H1 (cell line): ENCODE results near the gene FMNL2. TPM values are rescaled to one million over a fixed set of nuclear protein-coding genes. Genes with fewer than 3 reads are reported as not detected.

Experiments
- CBX5 ChIP-seq: fragments of 300-800, 300-1000 bp; sonication (generic); IDR thresholded peaks from 2 replicates; pipeline ENCODE4 v1.7.1; 2016; ENCODE audit warnings: antibody characterized with exemption, low read length, low read depth
- CTCF ChIP-seq, 3 experiments: IDR thresholded peaks; 1 replicate in 2 of 3; 2 replicates in 1 of 3; pipeline versions ENCODE4 v1.5.1 to v1.6.1; 2011; ENCODE audit warnings: low read length in 3 of 3, mild to moderate bottlenecking in 3 of 3, inconsistent platforms in 2 of 3, low read depth in 1 of 3, moderate library complexity in 1 of 3; ENCODE audit not compliant: insufficient read depth in 1 of 3; ENCODE audit errors: control extremely low read depth in 1 of 3
- EZH2 ChIP-seq: fragments of 200-600 bp; sonication (generic); IDR thresholded peaks from 2 replicates; pipeline ENCODE4 v1.7.1; 2012; ENCODE audit warnings: low read depth, mild to moderate bottlenecking, moderate library complexity, low read length, inconsistent platforms; ENCODE audit not compliant: severe bottlenecking
- GTF2F1 ChIP-seq: IDR thresholded peaks from 2 replicates; pipeline ENCODE4 v1.6.1; 2012; ENCODE audit warnings: low read depth, low read length, improper control_type of control experiment, borderline replicate concordance
- MAFK ChIP-seq: IDR thresholded peaks from 2 replicates; pipeline ENCODE4 v1.6.1; 2012; ENCODE audit warnings: low read depth, mild to moderate bottlenecking, improper control_type of control experiment, low read length
- NRF1 ChIP-seq: IDR thresholded peaks from 2 replicates; pipeline ENCODE4 v1.6.1; 2011; ENCODE audit warnings: mild to moderate bottlenecking, low read depth, low read length, improper control_type of control experiment
- PHF8 ChIP-seq: fragments of 200-600 bp; sonication (generic); conservative IDR thresholded peaks from 2 replicates; pipeline ENCODE4 v1.7.1; 2012; ENCODE audit warnings: low read depth, mild to moderate bottlenecking, inconsistent platforms, low read length, moderate library complexity
- polyA plus RNA-seq, 7 experiments: library from polyadenylated mRNA; depleted of rRNA in 3 of 7; stranded (reverse) in 5 of 7; unstranded in 2 of 7; fragments of >200 nt in 5 of 7; fragments of 200-250 nt in 2 of 7; gene quantifications; 1 replicate in 5 of 7; 2 replicates in 1 of 7; 4 replicates in 1 of 7; pipeline versions ENCODE4 v1.2.1 to v1.2.3, GENCODE V29; 2011 to 2013; ENCODE audit warnings: missing spikeins in 2 of 7, mixed read lengths in 2 of 7
- total RNA-seq: library from RNA; stranded (reverse); fragmentation: NEBNext Ultra II Directional; extraction: Animal tissue kit (Norgen Biotek cat#: 25700); gene quantifications from 2 replicates; pipeline ENCODE4 v1.2.1, GENCODE V29; 2021

The FMNL2 gene
- total and polyA plus RNA-seq, 2 of the 8 experiments (the other 6 are each of a cell fraction or from before 2014, with no cell fraction given), result 15.5 to 45.1 TPM

DNA sequence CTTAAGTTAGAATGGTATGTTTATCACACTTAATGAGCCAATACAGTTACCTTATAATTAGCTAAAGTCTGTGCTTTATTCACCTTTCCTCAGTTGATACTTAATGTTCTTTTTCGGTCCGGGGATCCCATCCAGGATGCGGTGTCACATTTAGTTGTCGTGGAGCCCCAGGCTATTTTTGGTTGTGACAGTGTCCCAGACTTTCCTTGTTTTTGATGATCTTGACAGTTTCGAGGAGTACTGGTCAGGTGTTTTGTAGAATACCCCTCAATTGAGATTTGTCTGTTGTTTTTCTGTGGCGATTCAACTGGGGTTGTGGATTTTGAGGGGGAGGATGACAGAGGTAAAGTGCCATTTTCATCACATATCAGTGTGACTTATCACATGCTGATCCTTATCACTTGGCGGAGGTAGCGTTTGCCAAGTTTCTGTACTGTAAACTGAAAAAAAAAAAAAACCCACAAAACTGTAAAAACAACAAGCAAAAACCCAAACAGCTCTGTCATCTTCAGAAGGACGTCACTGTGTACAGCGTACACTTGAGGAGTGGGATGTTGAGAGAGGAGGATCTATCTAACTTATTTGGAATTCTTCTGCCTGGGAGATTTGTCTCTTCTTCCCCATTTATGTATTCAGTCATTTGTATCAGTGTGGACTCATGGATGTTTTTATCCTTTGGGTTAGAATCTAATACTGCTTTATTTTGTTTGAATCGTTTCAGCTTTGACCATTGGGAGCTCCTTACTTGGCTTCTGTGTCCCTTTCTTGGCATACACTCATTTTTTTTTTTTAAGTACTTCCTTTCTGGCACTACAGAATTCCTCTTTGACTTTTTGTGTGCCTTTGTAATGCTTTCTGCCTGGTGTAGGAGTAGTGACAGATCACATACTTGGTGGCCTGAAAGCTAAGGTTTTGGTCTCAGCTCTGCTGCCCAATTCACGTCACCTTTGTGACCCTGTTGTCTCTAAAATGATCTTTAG lies 68.1 kb downstream of the FMNL2 start (continued):
- TF ChIP-seq EZH2, result no peak
- TF ChIP-seq CTCF (IDR thresholded peaks at IDR 0.05; ENCODE audit: control extremely low read depth in 1 of 3, insufficient read depth in 1 of 3, low read depth in 1 of 3, low read length in 3 of 3), result no peak
- TF ChIP-seq GTF2F1, result no peak
- TF ChIP-seq NRF1, result no peak
- no peak for TF ChIP-seq PHF8
- TF ChIP-seq CBX5, result no peak
- no peak for TF ChIP-seq MAFK
- TF ChIP-seq, all 59 proteins: peak for 0
